ENCODE data around the gene SLC35F1.

DNA sequence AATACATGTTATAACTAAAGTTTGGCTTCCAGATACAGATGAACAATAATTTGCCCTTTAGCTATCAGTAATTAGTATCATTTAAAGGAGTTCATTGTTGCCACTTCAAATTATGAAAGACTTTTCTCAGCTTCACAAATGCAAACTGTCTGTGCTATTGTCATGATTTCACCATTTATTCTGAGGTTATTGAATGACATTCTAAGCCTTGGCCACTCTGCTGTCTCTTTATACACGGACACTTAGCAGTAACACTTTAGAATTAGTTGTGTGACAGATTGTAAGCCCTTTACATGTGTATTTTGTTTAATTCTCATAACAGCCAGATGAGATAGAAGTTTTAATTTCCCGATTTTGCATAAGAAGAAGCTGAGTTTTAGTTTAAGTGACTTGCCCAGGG, 176.6 kb downstream of the SLC35F1 start:
- TF ChIP-seq, protein P1, sequence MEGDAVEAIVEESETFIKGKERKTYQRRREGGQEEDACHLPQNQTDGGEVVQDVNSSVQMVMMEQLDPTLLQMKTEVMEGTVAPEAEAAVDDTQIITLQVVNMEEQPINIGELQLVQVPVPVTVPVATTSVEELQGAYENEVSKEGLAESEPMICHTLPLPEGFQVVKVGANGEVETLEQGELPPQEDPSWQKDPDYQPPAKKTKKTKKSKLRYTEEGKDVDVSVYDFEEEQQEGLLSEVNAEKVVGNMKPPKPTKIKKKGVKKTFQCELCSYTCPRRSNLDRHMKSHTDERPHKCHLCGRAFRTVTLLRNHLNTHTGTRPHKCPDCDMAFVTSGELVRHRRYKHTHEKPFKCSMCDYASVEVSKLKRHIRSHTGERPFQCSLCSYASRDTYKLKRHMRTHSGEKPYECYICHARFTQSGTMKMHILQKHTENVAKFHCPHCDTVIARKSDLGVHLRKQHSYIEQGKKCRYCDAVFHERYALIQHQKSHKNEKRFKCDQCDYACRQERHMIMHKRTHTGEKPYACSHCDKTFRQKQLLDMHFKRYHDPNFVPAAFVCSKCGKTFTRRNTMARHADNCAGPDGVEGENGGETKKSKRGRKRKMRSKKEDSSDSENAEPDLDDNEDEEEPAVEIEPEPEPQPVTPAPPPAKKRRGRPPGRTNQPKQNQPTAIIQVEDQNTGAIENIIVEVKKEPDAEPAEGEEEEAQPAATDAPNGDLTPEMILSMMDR (IDR thresholded peaks at IDR 0.05) = no peak
- no peak for TF ChIP-seq EZH2 (IDR thresholded peaks at IDR 0.05)
